ENCODE results near the gene SCARF2. TPM values are rescaled to one million over a fixed set of nuclear protein-coding genes. Genes with fewer than 3 reads are reported as not detected.

SCARF2 gene
- total and polyA plus RNA-seq, 4 experiments from 2014 or later: 0.12 to 2.7 (median 1.9) TPM

DNA sequence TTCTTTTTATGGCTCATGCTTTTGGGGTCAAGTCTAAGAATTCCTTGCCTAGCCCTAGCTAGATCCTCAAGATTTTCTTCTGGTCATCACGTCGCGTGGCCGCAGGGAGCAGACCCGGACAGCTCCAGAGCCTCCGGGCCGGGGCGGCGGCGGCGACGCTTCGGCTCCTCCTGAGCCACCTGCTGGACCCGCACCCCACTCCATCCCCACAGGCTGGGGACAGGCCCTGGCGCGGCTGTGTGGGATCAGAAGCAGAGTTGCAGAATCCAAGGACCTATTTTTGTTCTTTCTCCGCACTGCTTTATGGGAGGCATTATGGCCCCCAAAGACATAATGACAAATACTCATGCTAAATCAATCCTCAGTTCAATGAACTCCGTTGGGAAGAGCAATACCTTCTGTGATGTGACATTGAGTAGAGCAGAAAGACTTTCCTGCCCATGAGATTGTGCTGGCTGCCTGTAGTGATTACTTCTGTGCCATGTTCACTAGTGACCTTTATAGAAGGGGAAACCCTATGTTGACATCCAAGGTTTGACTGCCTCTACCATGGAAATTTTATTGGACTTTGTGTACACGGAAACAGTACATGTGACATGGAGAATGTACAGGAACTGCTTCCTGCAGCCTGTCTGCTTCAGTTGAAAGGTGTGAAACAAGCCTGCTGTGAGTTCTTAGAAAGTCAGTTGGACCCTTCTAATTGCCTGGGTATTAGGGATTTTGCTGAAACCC, 12.4 kb upstream of the SCARF2 start:
- ChIA-PET POLR2A (ENCODE audit: partially characterized antibody) (interaction anchor here (1.4 kb wide), 1 partner anchor 9 kb away, joined by 5 read pairs; no protein-coding TSS in a partner anchor), CTCF (ENCODE audit: partially characterized antibody) (interaction anchor here (1.0 kb wide), 1 partner anchor 32 kb away, joined by 3 read pairs; no protein-coding TSS in a partner anchor)
- H3K9me3 Mint-ChIP-seq: no peaks in the 10 kb centered on the region
- no peak overlapping the region for H3K4me3 ChIP-seq (ENCODE audit: low read length in 2 of 2)
- peaks cover 14% of the 10 kb centered on the region for H3K36me3 ChIP-seq (ENCODE audit: insufficient read depth, low read length)
- H3K4me3 Mint-ChIP-seq: no peak overlapping the region
- DNase-seq: no peak
- intact Hi-C loops (cut with micrococcal nuclease): no loop called here
- H3K9me3 ChIP-seq (ENCODE audit: control insufficient read depth in 1 of 2, low read length in 2 of 2): no peaks in the 10 kb centered on the region
- peaks cover 0 to 4% (median 0%) of the 10 kb centered on the region in 4 donors for H3K4me1 Mint-ChIP-seq
- no peaks in the 10 kb centered on the region for H3K27me3 ChIP-seq (ENCODE audit: insufficient read depth, low read length)
- peaks cover 22 to 31% of the 10 kb centered on the region in 2 donors for H3K36me3 Mint-ChIP-seq
- H3K27me3 Mint-ChIP-seq: no peaks in the 10 kb centered on the region
- H3K27ac Mint-ChIP-seq: peak overlapping the region in 1 of 7 donors; percentile 29
- H3K27ac ChIP-seq (ENCODE audit: low read depth, low read length): no peak overlapping the region
- H3K4me1 ChIP-seq (ENCODE audit: insufficient read depth, low read length): no peaks in the 10 kb centered on the region

DNA sequence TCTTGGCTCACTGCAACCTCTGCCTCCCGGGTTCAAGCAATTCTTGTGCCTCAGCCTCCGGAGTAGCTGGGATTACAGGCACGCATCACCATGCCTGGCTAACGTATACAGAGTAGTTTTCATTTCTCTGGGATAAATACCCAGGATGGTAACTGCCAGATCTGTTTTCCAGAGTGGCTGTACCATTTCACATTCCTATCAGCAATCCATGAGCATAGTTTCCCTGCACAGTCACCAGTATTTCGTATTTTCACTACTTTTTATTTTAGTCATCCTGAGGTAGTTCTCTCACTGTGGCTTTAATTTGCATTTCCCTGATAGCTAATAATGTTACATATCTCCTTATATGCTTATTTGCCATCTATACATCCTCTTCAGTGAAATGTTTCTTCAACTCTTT, 11.0 kb upstream of the SCARF2 start:
- H3K9me3 Mint-ChIP-seq: no peaks in the 10 kb centered on the region
- H3K4me3 Mint-ChIP-seq: no peak overlapping the region
- peaks cover 31 to 40% of the 10 kb centered on the region in 2 donors for H3K36me3 Mint-ChIP-seq
- no peaks in the 10 kb centered on the region for H3K4me1 ChIP-seq (ENCODE audit: insufficient read depth, low read length)
- ChIA-PET CTCF (ENCODE audit: partially characterized antibody) (interaction anchor here (1.2 to 2.3 kb wide), 2 partner anchors 8 to 30 kb away, joined by 4 to 9 read pairs; no protein-coding TSS in a partner anchor), POLR2A (ENCODE audit: partially characterized antibody) (no interaction called here)
- intact Hi-C loops (cut with micrococcal nuclease): no loop called here
- no peak overlapping the region for H3K27ac ChIP-seq (ENCODE audit: low read depth, low read length)
- H3K9me3 ChIP-seq (ENCODE audit: control insufficient read depth in 1 of 2, low read length in 2 of 2): no peaks in the 10 kb centered on the region
- peaks cover 0 to 3% (median under 1%) of the 10 kb centered on the region in 4 donors for H3K4me1 Mint-ChIP-seq
- DNase-seq: no peak
- H3K27me3 Mint-ChIP-seq: no peaks in the 10 kb centered on the region
- H3K4me3 ChIP-seq (ENCODE audit: low read length in 2 of 2): no peak overlapping the region
- H3K36me3 ChIP-seq (ENCODE audit: insufficient read depth, low read length): peaks cover 17% of the 10 kb centered on the region
- H3K27ac Mint-ChIP-seq: peak overlapping the region in 1 of 7 donors; percentile 70
- no peaks in the 10 kb centered on the region for H3K27me3 ChIP-seq (ENCODE audit: insufficient read depth, low read length)

DNA sequence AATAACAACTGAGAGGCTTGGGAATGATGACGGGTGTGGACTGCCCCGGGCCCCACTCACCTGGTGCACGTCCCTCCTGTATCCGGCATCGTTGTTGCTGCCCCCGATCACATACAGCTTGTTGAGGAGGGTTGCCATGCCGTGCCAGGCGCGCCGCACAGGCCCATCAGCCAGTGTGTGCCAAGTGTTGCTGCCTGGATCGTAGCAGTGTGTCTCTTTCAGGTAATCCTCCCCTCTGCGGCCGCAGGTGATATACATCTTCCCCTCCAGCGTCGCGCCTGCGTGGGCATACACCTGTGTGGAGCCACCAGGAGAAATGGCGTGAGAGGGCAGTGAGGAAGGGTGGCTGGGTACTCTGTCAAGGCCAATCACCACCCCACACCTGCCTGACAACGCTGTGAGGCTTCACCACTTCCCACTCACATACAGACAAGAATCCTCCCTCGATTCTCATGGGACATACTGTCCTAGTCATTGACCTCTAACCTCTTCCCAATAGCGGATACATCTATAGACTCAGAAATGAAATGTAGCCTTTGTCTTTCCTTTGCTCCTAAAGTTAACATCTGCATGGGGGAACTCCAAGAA, 8.9 kb upstream of the SCARF2 start:
- H3K27ac ChIP-seq (ENCODE audit: low read depth, low read length): no peak overlapping the region
- Mint-ChIP-seq H3K27ac (no peak overlapping the region), H3K36me3 (peaks cover 33 to 41% of the 10 kb centered on the region in 2 donors), H3K4me3 (no peak overlapping the region), H3K4me1 (peaks cover 0 to 3% (median under 1%) of the 10 kb centered on the region in 4 donors), H3K27me3 (no peaks in the 10 kb centered on the region), H3K9me3 (no peaks in the 10 kb centered on the region)
- intact Hi-C loops (cut with micrococcal nuclease): no loop called here
- no peaks in the 10 kb centered on the region for H3K27me3 ChIP-seq (ENCODE audit: insufficient read depth, low read length)
- ChIA-PET POLR2A (ENCODE audit: partially characterized antibody) (no interaction called here), CTCF (ENCODE audit: partially characterized antibody) (no interaction called here)
- no peak overlapping the region for H3K4me3 ChIP-seq (ENCODE audit: low read length in 2 of 2)
- peaks cover 17% of the 10 kb centered on the region for H3K36me3 ChIP-seq (ENCODE audit: insufficient read depth, low read length)
- no peaks in the 10 kb centered on the region for H3K9me3 ChIP-seq (ENCODE audit: control insufficient read depth in 1 of 2, low read length in 2 of 2)
- DNase-seq: no peak
- H3K4me1 ChIP-seq (ENCODE audit: insufficient read depth, low read length): no peaks in the 10 kb centered on the region

DNA sequence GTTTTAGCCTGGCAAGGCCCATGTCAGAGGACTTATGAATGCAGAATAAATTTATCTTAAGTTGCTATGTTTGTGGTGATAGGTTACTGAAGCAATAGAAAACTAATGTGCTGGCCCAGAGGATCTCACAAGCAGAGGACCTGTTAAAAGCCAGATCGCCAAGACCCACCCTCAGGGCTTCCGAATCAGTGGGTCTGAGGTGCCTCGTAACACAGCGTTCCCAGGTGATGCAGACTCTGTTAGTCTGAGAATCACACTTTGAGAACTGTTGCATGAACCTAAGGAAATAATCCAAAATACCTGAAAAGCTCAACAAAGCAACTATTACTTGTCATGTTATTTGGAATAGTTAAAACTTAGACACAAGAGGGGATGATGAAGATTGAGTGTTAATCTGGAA, 6.7 kb upstream of the SCARF2 start:
- Histone ChIP-seq H3K4me1 (ENCODE audit: insufficient read depth, low read length) (no peaks in the 10 kb centered on the region), H3K27me3 (ENCODE audit: insufficient read depth, low read length) (no peaks in the 10 kb centered on the region), H3K9me3 (ENCODE audit: control insufficient read depth in 1 of 2, low read length in 2 of 2) (no peaks in the 10 kb centered on the region), H3K4me3 (ENCODE audit: low read length in 2 of 2) (no peak overlapping the region), H3K27ac (ENCODE audit: low read depth, low read length) (no peak overlapping the region), H3K36me3 (ENCODE audit: insufficient read depth, low read length) (peaks cover 17% of the 10 kb centered on the region)
- H3K4me3 Mint-ChIP-seq: no peak overlapping the region
- no peak for DNase-seq
- intact Hi-C loops (cut with micrococcal nuclease): no loop called here
- H3K36me3 Mint-ChIP-seq: peaks cover 27 to 32% of the 10 kb centered on the region in 2 donors
- CTCF ChIA-PET (ENCODE audit: partially characterized antibody): interaction anchor here (0.8 to 2.6 kb wide), 3 partner anchors 11 to 81 kb away, joined by 4 to 9 read pairs (median 4); no protein-coding TSS in a partner anchor
- H3K9me3 Mint-ChIP-seq: no peaks in the 10 kb centered on the region
- no peak overlapping the region for H3K27ac Mint-ChIP-seq
- POLR2A ChIA-PET (ENCODE audit: partially characterized antibody): no interaction called here
- H3K4me1 Mint-ChIP-seq: peaks cover 0 to 2% (median 0%) of the 10 kb centered on the region in 4 donors
- peaks cover 0 to 2% of the 10 kb centered on the region in 2 donors for H3K27me3 Mint-ChIP-seq

DNA sequence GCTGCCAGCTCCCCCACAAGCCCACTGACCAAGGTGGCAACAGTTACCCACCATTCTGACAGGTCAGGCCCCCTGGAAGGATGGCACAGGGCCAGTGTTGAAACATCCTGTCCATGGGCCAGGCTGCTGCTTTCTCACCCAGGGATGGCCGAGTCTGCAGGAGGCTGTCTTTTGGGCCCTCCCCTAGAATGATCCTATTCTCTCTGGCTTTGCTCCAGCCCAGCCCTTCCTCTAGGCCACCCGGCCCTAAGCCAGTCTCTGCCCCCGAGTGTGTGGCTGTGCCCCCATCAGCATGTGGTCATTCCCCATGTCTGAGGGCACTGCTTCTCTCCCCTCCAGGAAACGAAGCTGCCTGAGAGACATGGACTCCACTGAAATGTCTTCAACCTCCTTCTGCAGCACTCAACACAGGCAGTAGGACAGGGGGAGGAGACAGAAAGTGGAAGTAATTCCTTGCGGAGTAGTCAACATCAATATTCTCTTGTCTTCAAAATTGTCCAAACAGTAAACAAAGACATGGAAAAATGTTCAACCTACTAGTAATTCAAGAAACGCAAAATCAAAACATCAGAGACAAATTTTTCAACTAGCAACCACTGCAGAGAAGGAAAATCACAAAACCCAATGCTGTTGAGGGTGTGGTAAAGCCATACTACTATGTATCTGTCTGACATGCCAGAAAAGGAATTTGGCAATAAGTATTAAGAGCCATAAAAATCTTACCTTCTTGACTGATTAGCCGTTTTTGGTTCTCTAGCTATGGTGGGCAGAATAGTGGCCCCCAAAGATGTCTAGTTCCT, 5.1 kb upstream of the SCARF2 start:
- H3K27me3 Mint-ChIP-seq: peaks cover 5 to 6% of the 10 kb centered on the region in 2 donors
- H3K27ac ChIP-seq (ENCODE audit: low read depth, low read length): no peak overlapping the region
- H3K4me1 Mint-ChIP-seq: peaks cover 0 to 7% (median 6%) of the 10 kb centered on the region in 4 donors
- H3K27ac Mint-ChIP-seq: peak overlapping the region in 1 of 7 donors; percentile 68
- H3K36me3 ChIP-seq (ENCODE audit: insufficient read depth, low read length): peaks cover 17% of the 10 kb centered on the region
- H3K9me3 Mint-ChIP-seq: no peaks in the 10 kb centered on the region
- peaks cover 27 to 29% of the 10 kb centered on the region in 2 donors for H3K36me3 Mint-ChIP-seq
- H3K27me3 ChIP-seq (ENCODE audit: insufficient read depth, low read length): peaks cover 4% of the 10 kb centered on the region
- DNase-seq: no peak
- intact Hi-C loops (cut with micrococcal nuclease): no loop called here
- no peak overlapping the region for H3K4me3 ChIP-seq (ENCODE audit: low read length in 2 of 2)
- CTCF ChIA-PET (ENCODE audit: partially characterized antibody): interaction anchor here (1.6 to 2.6 kb wide), 2 partner anchors 12 to 14 kb away, joined by 4 to 9 read pairs; no protein-coding TSS in a partner anchor
- POLR2A ChIA-PET (ENCODE audit: partially characterized antibody): interaction anchor here (2.2 kb wide), 1 partner anchor 14 kb away, joined by 7 read pairs; no protein-coding TSS in a partner anchor
- H3K9me3 ChIP-seq (ENCODE audit: control insufficient read depth in 1 of 2, low read length in 2 of 2): no peaks in the 10 kb centered on the region
- H3K4me1 ChIP-seq (ENCODE audit: insufficient read depth, low read length): peaks cover 9% of the 10 kb centered on the region
- no peak overlapping the region for H3K4me3 Mint-ChIP-seq

DNA sequence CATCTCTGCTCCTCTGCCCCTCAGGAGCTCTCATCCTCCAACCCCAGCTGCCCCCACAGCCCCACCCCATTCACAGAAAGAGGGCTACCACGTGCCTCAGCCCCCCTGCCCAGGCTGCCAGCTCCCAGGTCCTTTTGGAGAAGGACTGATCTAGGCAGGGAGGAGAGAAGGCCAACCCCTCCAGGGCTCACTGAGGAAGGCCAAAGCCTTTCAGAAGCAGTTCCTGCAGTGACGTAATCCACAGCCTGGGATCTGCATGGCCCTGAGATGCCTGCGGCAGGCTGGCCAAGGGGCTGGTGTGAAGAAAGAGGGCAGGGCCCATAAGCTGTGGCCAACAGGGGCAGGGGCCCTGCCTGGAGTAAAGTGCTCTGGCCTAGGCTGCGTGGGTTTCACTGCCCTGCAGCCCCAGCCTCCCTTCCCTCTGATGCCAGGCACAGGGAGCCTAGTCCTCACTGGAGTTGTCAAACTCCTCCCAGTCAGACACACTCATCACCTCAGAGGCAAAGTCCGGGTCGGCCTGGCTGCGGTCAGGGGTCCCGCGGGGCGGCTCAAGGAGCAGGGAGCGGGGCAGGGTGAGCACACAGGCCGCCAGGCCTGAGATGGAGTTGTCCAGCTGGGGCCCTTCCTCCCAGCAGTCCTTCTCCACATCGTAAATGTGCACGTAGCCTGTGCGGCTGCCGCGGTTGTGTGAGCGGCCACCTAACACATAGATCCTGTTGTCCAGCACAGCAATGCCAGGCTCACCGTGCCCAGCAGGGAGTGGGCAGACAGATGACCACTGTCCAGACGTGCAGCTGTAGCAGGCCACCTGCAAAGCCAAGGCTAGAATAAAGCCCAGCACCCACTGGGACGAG, 4.2 kb upstream of the SCARF2 start:
- ChIA-PET CTCF (ENCODE audit: partially characterized antibody) (interaction anchor here (0.7 kb wide), 1 partner anchor 15 kb away, joined by 4 read pairs; no protein-coding TSS in a partner anchor), POLR2A (ENCODE audit: partially characterized antibody) (interaction anchor here (1.3 to 2.2 kb wide), 2 partner anchors 13 to 21 kb away, joined by 4 to 7 read pairs; no protein-coding TSS in a partner anchor)
- intact Hi-C loops (cut with micrococcal nuclease): no loop called here
- Mint-ChIP-seq H3K4me1 (peaks cover 4 to 11% (median 10%) of the 10 kb centered on the region in 4 donors), H3K36me3 (peaks cover 23 to 26% of the 10 kb centered on the region in 2 donors), H3K27ac (no peak overlapping the region), H3K27me3 (peaks cover 9 to 10% of the 10 kb centered on the region in 2 donors), H3K9me3 (no peaks in the 10 kb centered on the region), H3K4me3 (no peak overlapping the region)
- peaks cover 14% of the 10 kb centered on the region for H3K4me1 ChIP-seq (ENCODE audit: insufficient read depth, low read length)
- no peak overlapping the region for H3K4me3 ChIP-seq (ENCODE audit: low read length in 2 of 2)
- no peaks in the 10 kb centered on the region for H3K9me3 ChIP-seq (ENCODE audit: control insufficient read depth in 1 of 2, low read length in 2 of 2)
- no peak overlapping the region for H3K27ac ChIP-seq (ENCODE audit: low read depth, low read length)
- no peak for DNase-seq
- peaks cover 17% of the 10 kb centered on the region for H3K36me3 ChIP-seq (ENCODE audit: insufficient read depth, low read length)
- peaks cover 9% of the 10 kb centered on the region for H3K27me3 ChIP-seq (ENCODE audit: insufficient read depth, low read length)

Measured in CD4-positive, alpha-beta memory T cell (primary cell).